ENCODE measurements around the gene GNE. TPM values are rescaled to one million over a fixed set of nuclear protein-coding genes. Genes with fewer than 3 reads are reported as not detected.

GNE gene
- total and polyA plus RNA-seq, 12 donors, result 4.8 to 34.3 (median 20.7) TPM

DNA sequence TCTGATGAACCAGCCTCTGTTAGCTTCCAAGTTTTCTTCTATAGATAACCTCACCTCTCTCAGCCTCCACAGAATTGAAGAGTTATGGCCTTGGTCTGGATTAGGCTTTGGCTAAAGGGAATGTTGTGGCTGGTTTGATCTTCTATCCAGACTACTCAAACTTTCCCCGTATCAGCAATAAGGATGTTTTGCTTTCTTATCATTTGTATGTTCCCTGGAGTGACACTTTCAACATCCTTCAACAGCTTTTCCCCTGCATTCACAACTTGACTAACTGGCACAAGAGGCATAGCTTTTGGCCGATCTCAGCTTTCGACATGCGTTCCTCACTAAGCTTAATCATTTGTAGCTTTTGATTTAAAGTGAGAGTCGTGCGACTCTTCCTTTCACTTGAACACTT is 28.1 kb upstream of the GNE start:
- Histone ChIP-seq H3K4me3 (no peak overlapping the region), H3K27ac (no peak overlapping the region), H3K4me1 (replicated peaks in 1 of 2) (no peaks in the 10 kb centered on the region), H3K9me3 (replicated peaks in 1 of 3) (no peaks in the 10 kb centered on the region), H3K36me3 (replicated peaks in 1 of 2) (no peaks in the 10 kb centered on the region), H3K27me3 (no peaks in the 10 kb centered on the region)
- 71 to 85% (median 81%) methylated on average over 5 to 6 of the region's 6 CpGs for WGBS, 4 donors
- DNase-seq, result no peak
- no peak for TF ChIP-seq POLR2A (IDR thresholded peaks at IDR 0.05)
- intact Hi-C loops (cut with DNase I), result no loop called here

DNA sequence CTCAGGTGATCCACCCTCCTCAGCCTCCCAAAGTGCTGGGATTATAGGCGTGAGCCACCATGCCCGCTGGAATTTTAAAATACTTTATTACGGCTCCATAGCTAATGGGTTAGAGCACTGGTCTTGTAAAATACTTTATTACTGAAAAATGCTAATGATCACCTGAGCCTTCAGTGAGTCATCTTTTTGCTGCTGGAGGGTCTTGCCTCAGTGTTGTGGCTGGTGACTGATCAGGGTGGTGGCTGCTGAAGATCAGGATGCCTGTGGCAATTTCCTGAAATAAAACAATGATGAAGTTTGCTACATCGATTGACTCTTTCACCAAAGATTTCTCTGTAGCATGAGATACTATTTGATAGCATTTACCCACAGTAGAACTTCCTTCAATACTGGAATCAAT is 26.0 kb upstream of the GNE start:
- Histone ChIP-seq H3K27ac (no peak overlapping the region), H3K4me1 (replicated peaks in 1 of 2) (no peaks in the 10 kb centered on the region), H3K36me3 (replicated peaks in 1 of 2) (no peaks in the 10 kb centered on the region), H3K27me3 (no peaks in the 10 kb centered on the region), H3K9me3 (replicated peaks in 1 of 3) (no peaks in the 10 kb centered on the region), H3K4me3 (no peak overlapping the region)
- TF ChIP-seq POLR2A (IDR thresholded peaks at IDR 0.05), result no peak
- TF ChIP-seq, protein P1, sequence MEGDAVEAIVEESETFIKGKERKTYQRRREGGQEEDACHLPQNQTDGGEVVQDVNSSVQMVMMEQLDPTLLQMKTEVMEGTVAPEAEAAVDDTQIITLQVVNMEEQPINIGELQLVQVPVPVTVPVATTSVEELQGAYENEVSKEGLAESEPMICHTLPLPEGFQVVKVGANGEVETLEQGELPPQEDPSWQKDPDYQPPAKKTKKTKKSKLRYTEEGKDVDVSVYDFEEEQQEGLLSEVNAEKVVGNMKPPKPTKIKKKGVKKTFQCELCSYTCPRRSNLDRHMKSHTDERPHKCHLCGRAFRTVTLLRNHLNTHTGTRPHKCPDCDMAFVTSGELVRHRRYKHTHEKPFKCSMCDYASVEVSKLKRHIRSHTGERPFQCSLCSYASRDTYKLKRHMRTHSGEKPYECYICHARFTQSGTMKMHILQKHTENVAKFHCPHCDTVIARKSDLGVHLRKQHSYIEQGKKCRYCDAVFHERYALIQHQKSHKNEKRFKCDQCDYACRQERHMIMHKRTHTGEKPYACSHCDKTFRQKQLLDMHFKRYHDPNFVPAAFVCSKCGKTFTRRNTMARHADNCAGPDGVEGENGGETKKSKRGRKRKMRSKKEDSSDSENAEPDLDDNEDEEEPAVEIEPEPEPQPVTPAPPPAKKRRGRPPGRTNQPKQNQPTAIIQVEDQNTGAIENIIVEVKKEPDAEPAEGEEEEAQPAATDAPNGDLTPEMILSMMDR (IDR thresholded peaks at IDR 0.05), result no peak
- 91 to 100% (median 98%) methylated on average over 4 of the region's 4 CpGs for WGBS, 4 donors
- DNase-seq, result no peak
- intact Hi-C loops (cut with DNase I), result no loop called here

DNA sequence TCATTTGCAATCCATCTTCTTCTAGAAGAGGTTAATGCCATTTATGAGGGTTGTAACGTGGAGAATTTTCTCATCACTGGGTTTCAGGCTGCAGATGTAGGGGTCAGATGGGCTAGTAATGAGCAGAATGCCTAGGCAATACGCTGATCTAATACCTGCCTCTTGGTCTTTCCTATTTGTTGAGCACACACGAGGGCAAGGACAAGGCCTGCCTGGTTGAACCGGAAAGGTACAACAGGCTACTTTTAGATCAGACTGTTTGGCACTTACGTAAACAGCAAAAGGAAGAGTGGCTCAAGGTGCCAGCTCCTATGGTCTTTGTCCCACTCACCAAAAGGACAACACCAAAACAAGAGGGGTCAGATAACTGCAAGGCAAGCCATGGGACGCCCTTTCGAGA is 24.0 kb upstream of the GNE start:
- no peaks in the 10 kb centered on the region for H3K36me3 ChIP-seq (replicated peaks in 1 of 2)
- no peak overlapping the region for H3K4me3 ChIP-seq
- TF ChIP-seq, protein P1 (IDR thresholded peaks at IDR 0.05), result no peak
- TF ChIP-seq POLR2A (IDR thresholded peaks at IDR 0.05), result no peak
- no peak overlapping the region for H3K27ac ChIP-seq
- WGBS, 4 donors, result 85 to 94% (median 92%) methylated on average over 7 of the region's 7 CpGs
- H3K9me3 ChIP-seq (replicated peaks in 1 of 3), result no peaks in the 10 kb centered on the region
- no peaks in the 10 kb centered on the region for H3K27me3 ChIP-seq
- intact Hi-C loops (cut with DNase I), result no loop called here
- no peaks in the 10 kb centered on the region for H3K4me1 ChIP-seq (replicated peaks in 1 of 2)
- DNase-seq, result no peak

GRCh38 chr9:36280989-36281388 is 22.7 kb upstream of the GNE start:
- no peaks in the 10 kb centered on the region for H3K36me3 ChIP-seq (replicated peaks in 1 of 2)
- TF ChIP-seq, protein P1 (IDR thresholded peaks at IDR 0.05), result no peak
- no peak for TF ChIP-seq POLR2A (IDR thresholded peaks at IDR 0.05)
- 90 to 95% (median 92%) methylated on average over 4 of the region's 4 CpGs for WGBS, 4 donors
- no peak overlapping the region for H3K4me3 ChIP-seq
- H3K27ac ChIP-seq, result no peak overlapping the region
- H3K27me3 ChIP-seq, result no peaks in the 10 kb centered on the region
- intact Hi-C loops (cut with DNase I), result no loop called here
- no peak for DNase-seq
- no peaks in the 10 kb centered on the region for H3K4me1 ChIP-seq (replicated peaks in 1 of 2)
- no peaks in the 10 kb centered on the region for H3K9me3 ChIP-seq (replicated peaks in 1 of 3)

- H3K4me3 ChIP-seq, result no peak overlapping the region
- DNase-seq, result no peak
- H3K36me3 ChIP-seq (replicated peaks in 1 of 2), result no peaks in the 10 kb centered on the region
- no peaks in the 10 kb centered on the region for H3K4me1 ChIP-seq (replicated peaks in 1 of 2)
- 93 to 98% (median 97%) methylated on average over 2 of the region's 2 CpGs for WGBS, 4 donors
- intact Hi-C loops (cut with DNase I), result no loop called here
- no peaks in the 10 kb centered on the region for H3K9me3 ChIP-seq (replicated peaks in 1 of 3)
- TF ChIP-seq, protein P1 (IDR thresholded peaks at IDR 0.05), result no peak
- no peak for TF ChIP-seq POLR2A (IDR thresholded peaks at IDR 0.05)
- H3K27ac ChIP-seq, result no peak overlapping the region
- H3K27me3 ChIP-seq, result no peaks in the 10 kb centered on the region
Observed at GRCh38 chr9:36278243-36278642, 20.0 kb upstream of the GNE start.
